GM12878 (cell line): ENCODE results near the gene APOM. TPM values are rescaled to one million over a fixed set of nuclear protein-coding genes. Genes with fewer than 3 reads are reported as not detected.

ENCODE experiments used
- ATAC-seq: fragments of 200-7000 bp; cut with Tn5 transposase; 3 replicates; pipeline ENCODE4 v1.9.1; 2020; ENCODE audit warnings: mild to moderate bottlenecking, moderate library complexity
- BruUV-seq: library from RNA; stranded (reverse); fragments of 400-500 nt; replicated peaks from 2 replicates; lab custom pipeline; 2021; lab: Mats Ljungman, UMichigan
- CTCF ChIA-PET: fragments of 300-600 bp; sonication (Branson Sonifier 250); formaldehyde crosslinking; extraction: SDS; loops from one replicate; lab custom pipeline; 2021; ENCODE audit warnings: inconsistent platforms; lab: Yijun Ruan, JAX
- POLR2A ChIA-PET: fragments of 350-600 bp; formaldehyde crosslinking; extraction: SDS; loops from one replicate; lab custom pipeline; 2021; ENCODE audit warnings: inconsistent platforms; lab: Charles Lee
- RAD21 ChIA-PET: fragments of 300-600 bp; sonication (Branson Sonifier 250); formaldehyde crosslinking; loops from one replicate; lab custom pipeline; 2023; ENCODE audit warnings: antibody characterized with exemption; ENCODE audit not compliant: unreplicated experiment; lab: Charles Lee
- SMC1A ChIA-PET: fragments of 300-600 bp; sonication (Branson Sonifier 250); formaldehyde crosslinking; loops from one replicate; lab custom pipeline; 2023; ENCODE audit not compliant: unreplicated experiment, uncharacterized antibody; lab: Charles Lee
- DNase-seq: peaks from one replicate; pipeline ENCODE4 v3.0.0-alpha.2; 2011; ENCODE audit warnings: low read depth, low spot score
- FAIRE-seq: peaks from 3 replicates; lab custom pipeline; 2011; peaks lifted over from hg19 to GRCh38; lab: Jason Lieb, UNC
- H2AFZ ChIP-seq: 2 replicates; pipeline ENCODE4 v1.6.0; 2011; ENCODE audit warnings: low read depth, low read length, control low read depth; ENCODE audit not compliant: control insufficient read depth
- H3K27ac ChIP-seq: 2 replicates; pipeline ENCODE4 v1.5.1; 2011; ENCODE audit warnings: control low read depth; ENCODE audit not compliant: control insufficient read depth, insufficient read depth
- H3K27me3 ChIP-seq, 2 experiments: replicated peaks in 1 of 2; 2 replicates each; pipeline versions ENCODE4 v1.6.0 to v1.6.1; 2011; ENCODE audit warnings: low read length in 1 of 2; ENCODE audit not compliant: control insufficient read depth in 2 of 2, insufficient read depth in 2 of 2
- H3K36me3 ChIP-seq, 2 experiments: 2 replicates each; pipeline ENCODE4 v1.5.1; 2011; ENCODE audit warnings: low read length in 1 of 2; ENCODE audit not compliant: control insufficient read depth in 2 of 2, insufficient read depth in 2 of 2
- H3K4me1 ChIP-seq: 2 replicates; pipeline ENCODE4 v1.6.1; 2011; ENCODE audit warnings: mild to moderate bottlenecking, low read length, moderate library complexity, mixed read lengths; ENCODE audit not compliant: control insufficient read depth, insufficient read depth
- H3K4me2 ChIP-seq: 2 replicates; pipeline ENCODE4 v1.6.0; 2011; ENCODE audit warnings: control low read depth; ENCODE audit not compliant: control insufficient read depth, insufficient read depth
- H3K4me3 ChIP-seq: fragments of 200-600 bp; sonication (generic); 2 replicates; pipeline ENCODE4 v1.5.1; 2016
- H3K79me2 ChIP-seq: 2 replicates; pipeline ENCODE4 v1.6.0; 2011; ENCODE audit warnings: low read length; ENCODE audit not compliant: control insufficient read depth, insufficient read depth
- H3K9ac ChIP-seq: 2 replicates; pipeline ENCODE4 v1.8.0; 2011; ENCODE audit warnings: low read length, control low read depth, mixed read lengths; ENCODE audit not compliant: control insufficient read depth, insufficient read depth
- H3K9me3 ChIP-seq: replicated peaks from 3 replicates; pipeline ENCODE4 v1.5.1; 2011; ENCODE audit warnings: mild to moderate bottlenecking, low read length; ENCODE audit not compliant: control insufficient read depth, insufficient read depth
- H4K20me1 ChIP-seq: 2 replicates; pipeline ENCODE4 v1.6.0; 2011; ENCODE audit not compliant: control insufficient read depth, insufficient read depth
- DPF2 ChIP-seq: fragments of 450-650 bp; IDR thresholded peaks from 2 replicates; pipeline ENCODE4 v1.6.1; 2017; ENCODE audit warnings: mild to moderate bottlenecking
- EED ChIP-seq: sonication (generic); IDR thresholded peaks from 2 replicates; pipeline ENCODE4 v1.6.1; 2016; ENCODE audit warnings: antibody characterized with exemption, low read depth
- EP300 ChIP-seq, 2 experiments: fragments of 150-350 bp in 1 of 2; IDR thresholded peaks; 2 replicates each; pipeline ENCODE4 v1.6.1; 2011 to 2012; ENCODE audit warnings: low read depth in 2 of 2, low read length in 2 of 2, borderline replicate concordance in 1 of 2, improper control_type of control experiment in 1 of 2, inconsistent platforms in 1 of 2; ENCODE audit not compliant: control insufficient read depth in 1 of 2
- GATAD2B ChIP-seq: fragments of 450-650 bp; conservative IDR thresholded peaks from 2 replicates; pipeline ENCODE4 v1.6.1; 2017; ENCODE audit warnings: low read depth, mild to moderate bottlenecking, moderate library complexity
- HDAC6 ChIP-seq: fragments of 200-600 bp; sonication (generic); IDR thresholded peaks from one replicate; pipeline ENCODE4 v1.8.0; 2017; ENCODE audit warnings: antibody characterized with exemption; ENCODE audit not compliant: unreplicated experiment
- IKZF1 ChIP-seq: fragments of 450-650 bp; conservative IDR thresholded peaks from 2 replicates; pipeline ENCODE4 v1.6.1; 2017; ENCODE audit warnings: antibody characterized with exemption, mild to moderate bottlenecking
- IKZF2 ChIP-seq, 2 experiments: fragments of 450-650 bp; IDR thresholded peaks; 2 replicates each; pipeline ENCODE4 v1.6.1; 2017; ENCODE audit warnings: mild to moderate bottlenecking in 2 of 2, moderate library complexity in 2 of 2
- MEF2B ChIP-seq: fragments of 450-650 bp; IDR thresholded peaks from 2 replicates; pipeline ENCODE4 v1.6.1; 2018; ENCODE audit warnings: mild to moderate bottlenecking, moderate library complexity; ENCODE audit not compliant: partially characterized antibody, poor library complexity, severe bottlenecking
- RUNX3 ChIP-seq: IDR thresholded peaks from 2 replicates; pipeline ENCODE4 v1.6.1; 2012; ENCODE audit warnings: low read length, inconsistent platforms
- TAF1 ChIP-seq: IDR thresholded peaks from 2 replicates; pipeline ENCODE4 v1.6.1; 2011; ENCODE audit warnings: mild to moderate bottlenecking, low read depth, low read length, borderline replicate concordance
- YY1 ChIP-seq: IDR thresholded peaks from 2 replicates; pipeline ENCODE4 v1.6.1; 2011; ENCODE audit warnings: low read depth, mild to moderate bottlenecking, low read length
- WGBS: methylation state at CpG from one replicate; pipeline ENCODE4 v1.1.6; 2016; ENCODE audit warnings: low lambda C conversion rate; ENCODE audit not compliant: insufficient replicate concordance, insufficient coverage; ENCODE audit errors: missing lambda C conversion rate; 5-methylcytosine and 5-hydroxymethylcytosine counted together
- in situ Hi-C: fragments of 300-500 bp; cut with MboI; formaldehyde crosslinking; loops from 9 replicates; pipeline ENCODE4 v1.14.3; 2018; ENCODE audit warnings: mixed read lengths
- intact Hi-C: fragments of 100-400 bp; cut with micrococcal nuclease; formaldehyde crosslinking; loops from one replicate; pipeline ENCODE4 v1.14.2; 2022; ENCODE audit not compliant: unreplicated experiment
- polyA plus RNA-seq, 11 experiments: library from polyadenylated mRNA; depleted of rRNA in 4 of 11; unstranded in 6 of 11; stranded (reverse) in 5 of 11; fragments of >200 nt; fragmentation: Nextera tagmentation in 4 of 11; fragmentation: Illumina TruSeq in 1 of 11; extraction: Ambion mirVana in 4 of 11; extraction: Trizol in 1 of 11; gene quantifications; 1 replicate in 1 of 11; 2 replicates in 10 of 11; pipeline versions ENCODE4 v1.2.1 to v1.2.3, GENCODE V29; 2011 to 2016; ENCODE audit warnings: inconsistent platforms in 2 of 11, missing spikeins in 2 of 11, low read depth in 1 of 11
- total RNA-seq, 4 experiments: library from RNA; depleted of rRNA in 3 of 4; stranded (reverse); fragments of >200 nt in 3 of 4; fragmentation: Illumina TruSeq in 1 of 4; extraction: Trizol in 1 of 4; gene quantifications; 2 replicates each; pipeline versions ENCODE4 v1.2.1 to v1.2.3, GENCODE V29; 2013 to 2021
- TF ChIP-seq, protein P1 (sequence below): fragments of 450-650 bp; conservative IDR thresholded peaks from 2 replicates; pipeline ENCODE4 v1.6.1; 2017; ENCODE audit warnings: mild to moderate bottlenecking, moderate library complexity
- TF ChIP-seq, protein P2 (sequence below): fragments of 450-650 bp; IDR thresholded peaks from 2 replicates; pipeline ENCODE4 v1.6.1; 2017; ENCODE audit warnings: mild to moderate bottlenecking, moderate library complexity
- TF ChIP-seq, protein P3 (sequence below), 3 experiments: IDR thresholded peaks in 2 of 3; conservative IDR thresholded peaks in 1 of 3; 2 replicates each; pipeline ENCODE4 v1.5.1; 2011; ENCODE audit warnings: low read depth in 3 of 3, low read length in 3 of 3, mild to moderate bottlenecking in 3 of 3, control low read depth in 2 of 3, moderate library complexity in 2 of 3, inconsistent platforms in 1 of 3, mixed read lengths in 1 of 3; ENCODE audit not compliant: control insufficient read depth in 2 of 3, insufficient read depth in 1 of 3; ENCODE audit errors: extremely low read depth in 1 of 3

APOM gene
- total and polyA plus RNA-seq, 10 of the 15 experiments (the other 5 are each of a cell fraction or from before 2014, with no cell fraction given): 4.0 to 14.1 (median 7.1) TPM

DNA sequence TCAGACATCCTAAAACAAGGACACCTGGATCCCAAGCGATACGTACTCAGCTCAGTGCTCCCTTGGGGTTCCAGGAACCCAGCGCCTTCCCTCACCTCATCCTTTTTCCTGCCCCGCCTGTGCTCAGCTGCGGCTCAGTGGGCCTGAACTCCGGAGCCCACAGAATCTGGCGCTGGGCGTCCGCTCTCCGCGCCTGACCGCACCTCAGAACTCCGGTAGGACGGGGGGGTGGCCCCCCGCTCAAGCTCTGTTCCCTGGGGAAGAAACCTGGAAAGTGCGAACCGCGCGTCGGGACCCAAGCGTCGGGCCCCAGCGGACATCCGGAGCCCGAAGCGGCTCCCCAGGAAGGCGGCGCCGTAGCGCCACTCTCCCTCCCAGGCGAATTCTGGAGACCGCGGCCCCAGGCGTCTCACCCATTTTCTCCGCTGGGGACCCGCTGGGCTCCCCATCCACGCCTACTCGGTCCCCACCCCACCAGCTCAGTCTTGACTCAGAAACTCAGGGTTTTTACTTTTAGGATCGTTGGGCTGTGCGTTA, 25.5 kb downstream of the APOM start:
- H3K36me3 ChIP-seq: no peaks in the 10 kb centered on the region
- no peak for DNase-seq
- peaks cover 6% of the 10 kb centered on the region for H3K4me1 ChIP-seq
- in situ Hi-C loops (no loop called here), intact Hi-C loops (loop anchor here (5.0 kb wide), 1 partner anchor 51 kb away; no protein-coding TSS in a partner anchor)
- ATAC-seq: peak; percentile 81
- FAIRE-seq: no peak
- BruUV-seq: TSS peak; percentile 48
- ChIA-PET SMC1A (interaction anchor here (0.7 to 2.5 kb wide), 8 partner anchors 50 to 242 kb away, joined by 3 to 12 read pairs (median 4); partner anchors contain the start of gene MSH5), CTCF (interaction anchor here (0.6 to 2.7 kb wide), 25 partner anchors 9 to 242 kb away, joined by 3 to 16 read pairs (median 3); partner anchors contain the start of genes HSPA1A, HSPA1L and LY6G5B), RAD21 (interaction anchor here (0.9 to 2.5 kb wide), 8 partner anchors 32 to 242 kb away, joined by 3 to 30 read pairs (median 4); partner anchors contain the start of genes ATP6V1G2, DDAH2 and NEU1), POLR2A (interaction anchor here (0.6 to 0.7 kb wide), 4 partner anchors 57 to 146 kb away, joined by 3 to 7 read pairs (median 4); partner anchors contain the start of gene HSPA1B)
- H4K20me1 ChIP-seq: no peaks in the 10 kb centered on the region
- H3K9me3 ChIP-seq: no peaks in the 10 kb centered on the region
- peak overlapping the region; percentile 15; the same call in 1 of the 2 replicates for H3K27ac ChIP-seq
- WGBS: 2% methylated on average over 40 of the region's 40 CpGs
- H3K9ac ChIP-seq: peak overlapping the region; percentile 41; the same call in 1 of the 2 replicates
- no peaks in the 10 kb centered on the region for H3K79me2 ChIP-seq
- H3K4me2 ChIP-seq: peak overlapping the region; percentile 87
- no peaks in the 10 kb centered on the region for H3K27me3 ChIP-seq
- H2AFZ ChIP-seq: peak overlapping the region; percentile 64
- H3K4me3 ChIP-seq: peak overlapping the region; percentile 71
- TF ChIP-seq MEF2B (peak; percentile 63), EED (peak; percentile 43; the same call in 1 of the 2 replicates), YY1 (no peak), EP300 (IDR thresholded peaks at IDR 0.05; ENCODE audit: borderline replicate concordance in 1 of 2, control insufficient read depth in 1 of 2, low read depth in 2 of 2, low read length in 2 of 2) (no peak), IKZF1 (peak; percentile 89), HDAC6 (no peak), DPF2 (0 out of 2 replicates have a peak, but pooled peaks have one; percentile 36), TAF1 (0 out of 2 replicates have a peak, but pooled peaks have one; percentile 6), IKZF2 (IDR thresholded peaks at IDR 0.05) (peak; percentile 49 to 62), GATAD2B (0 out of 2 replicates have a peak, but pooled peaks have one; percentile 37), RUNX3 (no peak)
- TF ChIP-seq, protein P1, sequence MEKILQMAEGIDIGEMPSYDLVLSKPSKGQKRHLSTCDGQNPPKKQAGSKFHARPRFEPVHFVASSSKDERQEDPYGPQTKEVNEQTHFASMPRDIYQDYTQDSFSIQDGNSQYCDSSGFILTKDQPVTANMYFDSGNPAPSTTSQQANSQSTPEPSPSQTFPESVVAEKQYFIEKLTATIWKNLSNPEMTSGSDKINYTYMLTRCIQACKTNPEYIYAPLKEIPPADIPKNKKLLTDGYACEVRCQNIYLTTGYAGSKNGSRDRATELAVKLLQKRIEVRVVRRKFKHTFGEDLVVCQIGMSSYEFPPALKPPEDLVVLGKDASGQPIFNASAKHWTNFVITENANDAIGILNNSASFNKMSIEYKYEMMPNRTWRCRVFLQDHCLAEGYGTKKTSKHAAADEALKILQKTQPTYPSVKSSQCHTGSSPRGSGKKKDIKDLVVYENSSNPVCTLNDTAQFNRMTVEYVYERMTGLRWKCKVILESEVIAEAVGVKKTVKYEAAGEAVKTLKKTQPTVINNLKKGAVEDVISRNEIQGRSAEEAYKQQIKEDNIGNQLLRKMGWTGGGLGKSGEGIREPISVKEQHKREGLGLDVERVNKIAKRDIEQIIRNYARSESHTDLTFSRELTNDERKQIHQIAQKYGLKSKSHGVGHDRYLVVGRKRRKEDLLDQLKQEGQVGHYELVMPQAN: 0 out of 2 replicates have a peak, but pooled peaks have one; percentile 42
- TF ChIP-seq, protein P2, sequence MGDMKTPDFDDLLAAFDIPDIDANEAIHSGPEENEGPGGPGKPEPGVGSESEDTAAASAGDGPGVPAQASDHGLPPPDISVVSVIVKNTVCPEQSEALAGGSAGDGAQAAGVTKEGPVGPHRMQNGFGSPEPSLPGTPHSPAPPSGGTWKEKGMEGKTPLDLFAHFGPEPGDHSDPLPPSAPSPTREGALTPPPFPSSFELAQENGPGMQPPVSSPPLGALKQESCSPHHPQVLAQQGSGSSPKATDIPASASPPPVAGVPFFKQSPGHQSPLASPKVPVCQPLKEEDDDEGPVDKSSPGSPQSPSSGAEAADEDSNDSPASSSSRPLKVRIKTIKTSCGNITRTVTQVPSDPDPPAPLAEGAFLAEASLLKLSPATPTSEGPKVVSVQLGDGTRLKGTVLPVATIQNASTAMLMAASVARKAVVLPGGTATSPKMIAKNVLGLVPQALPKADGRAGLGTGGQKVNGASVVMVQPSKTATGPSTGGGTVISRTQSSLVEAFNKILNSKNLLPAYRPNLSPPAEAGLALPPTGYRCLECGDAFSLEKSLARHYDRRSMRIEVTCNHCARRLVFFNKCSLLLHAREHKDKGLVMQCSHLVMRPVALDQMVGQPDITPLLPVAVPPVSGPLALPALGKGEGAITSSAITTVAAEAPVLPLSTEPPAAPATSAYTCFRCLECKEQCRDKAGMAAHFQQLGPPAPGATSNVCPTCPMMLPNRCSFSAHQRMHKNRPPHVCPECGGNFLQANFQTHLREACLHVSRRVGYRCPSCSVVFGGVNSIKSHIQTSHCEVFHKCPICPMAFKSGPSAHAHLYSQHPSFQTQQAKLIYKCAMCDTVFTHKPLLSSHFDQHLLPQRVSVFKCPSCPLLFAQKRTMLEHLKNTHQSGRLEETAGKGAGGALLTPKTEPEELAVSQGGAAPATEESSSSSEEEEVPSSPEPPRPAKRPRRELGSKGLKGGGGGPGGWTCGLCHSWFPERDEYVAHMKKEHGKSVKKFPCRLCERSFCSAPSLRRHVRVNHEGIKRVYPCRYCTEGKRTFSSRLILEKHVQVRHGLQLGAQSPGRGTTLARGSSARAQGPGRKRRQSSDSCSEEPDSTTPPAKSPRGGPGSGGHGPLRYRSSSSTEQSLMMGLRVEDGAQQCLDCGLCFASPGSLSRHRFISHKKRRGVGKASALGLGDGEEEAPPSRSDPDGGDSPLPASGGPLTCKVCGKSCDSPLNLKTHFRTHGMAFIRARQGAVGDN: 0 out of 2 replicates have a peak, but pooled peaks have one; percentile 49
- TF ChIP-seq, protein P3, sequence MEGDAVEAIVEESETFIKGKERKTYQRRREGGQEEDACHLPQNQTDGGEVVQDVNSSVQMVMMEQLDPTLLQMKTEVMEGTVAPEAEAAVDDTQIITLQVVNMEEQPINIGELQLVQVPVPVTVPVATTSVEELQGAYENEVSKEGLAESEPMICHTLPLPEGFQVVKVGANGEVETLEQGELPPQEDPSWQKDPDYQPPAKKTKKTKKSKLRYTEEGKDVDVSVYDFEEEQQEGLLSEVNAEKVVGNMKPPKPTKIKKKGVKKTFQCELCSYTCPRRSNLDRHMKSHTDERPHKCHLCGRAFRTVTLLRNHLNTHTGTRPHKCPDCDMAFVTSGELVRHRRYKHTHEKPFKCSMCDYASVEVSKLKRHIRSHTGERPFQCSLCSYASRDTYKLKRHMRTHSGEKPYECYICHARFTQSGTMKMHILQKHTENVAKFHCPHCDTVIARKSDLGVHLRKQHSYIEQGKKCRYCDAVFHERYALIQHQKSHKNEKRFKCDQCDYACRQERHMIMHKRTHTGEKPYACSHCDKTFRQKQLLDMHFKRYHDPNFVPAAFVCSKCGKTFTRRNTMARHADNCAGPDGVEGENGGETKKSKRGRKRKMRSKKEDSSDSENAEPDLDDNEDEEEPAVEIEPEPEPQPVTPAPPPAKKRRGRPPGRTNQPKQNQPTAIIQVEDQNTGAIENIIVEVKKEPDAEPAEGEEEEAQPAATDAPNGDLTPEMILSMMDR (IDR thresholded peaks at IDR 0.05 in 2 of 3, conservative IDR thresholded peaks at IDR 0.05 in 1 of 3; ENCODE audit: control insufficient read depth in 2 of 3, extremely low read depth in 1 of 3, insufficient read depth in 1 of 3, low read depth in 3 of 3, low read length in 3 of 3): peak in 1 of 3 experiments; percentile 32; a peak in 3 of 6 replicates
